CD4-positive, CD25-positive, alpha-beta regulatory T cell (primary cell): ENCODE data around the gene WNT7B. TPM values are rescaled to one million over a fixed set of nuclear protein-coding genes. Genes with fewer than 3 reads are reported as not detected.

Experiments
- ATAC-seq, 2 donors: fragments of 150-1000 bp; cut with Tn5 transposase; one replicate each; pipeline ENCODE4 v1.10.0; 2021; ENCODE audit warnings: low read depth in 2 of 2, moderate number of reproducible peaks in 2 of 2, moderate library complexity in 1 of 2
- DNase-seq, 3 donors: peaks; one replicate each; pipeline versions ENCODE4 v3.0.0 to v3.0.0-alpha.2; 2012 to 2022; ENCODE audit warnings: mixed read lengths in 1 of 3
- H3K27ac ChIP-seq: one replicate; pipeline ENCODE4 v1.7.0; 2013; ENCODE audit warnings: mild to moderate bottlenecking, low read length; ENCODE audit not compliant: insufficient read depth, poor library complexity, severe bottlenecking
- H3K27me3 ChIP-seq: one replicate; pipeline ENCODE4 v1.7.0; 2013; ENCODE audit warnings: low read length; ENCODE audit not compliant: control insufficient read depth, insufficient read depth
- H3K36me3 ChIP-seq: one replicate; pipeline ENCODE4 v1.7.0; 2013; ENCODE audit warnings: mild to moderate bottlenecking, low read length, moderate library complexity; ENCODE audit not compliant: control insufficient read depth, insufficient read depth
- H3K4me1 ChIP-seq: 2 replicates; pipeline ENCODE4 v1.7.0; 2013; ENCODE audit warnings: mild to moderate bottlenecking, low read length; ENCODE audit not compliant: insufficient read depth, control insufficient read depth, poor library complexity, severe bottlenecking
- H3K4me3 ChIP-seq: one replicate; pipeline ENCODE4 v1.7.0; 2013; ENCODE audit warnings: low read depth, mild to moderate bottlenecking, low read length, moderate library complexity
- H3K9me3 ChIP-seq, 2 experiments: 1 replicate in 1 of 2; 2 replicates in 1 of 2; pipeline ENCODE4 v1.7.0; 2013; ENCODE audit warnings: low read length in 2 of 2, mild to moderate bottlenecking in 1 of 2, moderate library complexity in 1 of 2; ENCODE audit not compliant: control insufficient read depth in 2 of 2
- H3K27ac Mint-ChIP-seq, 3 donors: one replicate each; pipeline ENCODE4 v1.8.0; 2020 to 2022; ENCODE audit warnings: mild to moderate bottlenecking in 3 of 3, mixed read lengths in 3 of 3, moderate library complexity in 2 of 3
- H3K27me3 Mint-ChIP-seq: one replicate; pipeline ENCODE4 v1.8.0; 2022; ENCODE audit warnings: mild to moderate bottlenecking, mixed read lengths
- H3K36me3 Mint-ChIP-seq: one replicate; pipeline ENCODE4 v1.8.0; 2020; ENCODE audit warnings: mixed read lengths
- H3K4me1 Mint-ChIP-seq, 4 donors: one replicate each; pipeline ENCODE4 v1.8.0; 2020 to 2022; ENCODE audit warnings: mixed read lengths in 4 of 4, mild to moderate bottlenecking in 1 of 4
- H3K4me3 Mint-ChIP-seq, 4 donors: one replicate each; pipeline ENCODE4 v1.8.0; 2020 to 2022; ENCODE audit warnings: mild to moderate bottlenecking in 4 of 4, mixed read lengths in 4 of 4, moderate library complexity in 3 of 4
- H3K9me3 Mint-ChIP-seq, 7 donors: one replicate each; pipeline ENCODE4 v1.8.0; 2020 to 2022; ENCODE audit warnings: mixed read lengths in 7 of 7, mild to moderate bottlenecking in 3 of 7, moderate library complexity in 2 of 7
- polyA plus RNA-seq, 4 donors: library from polyadenylated mRNA; unstranded; fragments of 300-500 nt; fragmentation: Illumina TruSeq; gene quantifications; one replicate each; pipeline ENCODE4 v1.2.3, GENCODE V29; 2021
- total RNA-seq: library from RNA; stranded (reverse); gene quantifications from one replicate; pipeline ENCODE4 v1.2.3, GENCODE V29; 2022

Gene WNT7B
- total and polyA plus RNA-seq, 5 donors from 2014 or later, result not detected

DNA sequence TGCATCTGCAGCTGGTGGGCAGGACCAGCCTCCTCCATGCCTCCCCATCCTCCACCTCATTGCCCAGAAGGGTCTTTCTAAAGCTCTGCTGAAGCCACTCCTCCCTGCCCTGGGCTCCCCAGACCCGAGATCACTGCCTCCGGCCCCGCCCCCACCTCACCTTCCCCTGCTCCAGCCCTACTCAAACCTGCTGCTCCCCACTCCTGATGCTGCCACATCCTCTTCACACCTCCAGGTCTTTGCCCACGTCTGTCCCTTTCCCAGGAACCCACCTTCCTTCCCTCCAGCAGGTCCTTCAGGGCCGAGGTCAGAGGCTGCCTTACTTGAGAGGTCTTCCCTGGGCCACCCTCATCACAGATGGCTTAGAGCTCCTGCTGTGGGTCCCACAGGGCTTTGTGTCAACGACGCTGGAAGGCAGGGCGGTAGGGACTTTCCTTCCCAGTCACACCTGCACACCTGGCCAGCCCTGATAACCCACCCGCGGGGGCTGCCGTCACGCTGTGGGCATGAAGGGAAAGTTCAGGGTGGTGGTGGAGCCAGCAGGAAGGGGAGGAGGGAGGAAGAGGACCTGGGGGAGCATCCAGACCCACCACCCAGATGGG is 11.9 kb downstream of the WNT7B start:
- H3K9me3 Mint-ChIP-seq, result no peaks in the 10 kb centered on the region
- Histone ChIP-seq H3K9me3 (no peaks in the 10 kb centered on the region), H3K4me3 (no peak overlapping the region), H3K27ac (no peak overlapping the region), H3K36me3 (no peaks in the 10 kb centered on the region), H3K4me1 (no peaks in the 10 kb centered on the region), H3K27me3 (no peaks in the 10 kb centered on the region)
- DNase-seq, result no peak
- peaks cover 14% of the 10 kb centered on the region for H3K27me3 Mint-ChIP-seq
- ATAC-seq, result no peak
- no peaks in the 10 kb centered on the region for H3K4me1 Mint-ChIP-seq
- H3K27ac Mint-ChIP-seq, result no peak overlapping the region
- H3K4me3 Mint-ChIP-seq, result no peak overlapping the region
- H3K36me3 Mint-ChIP-seq, result no peaks in the 10 kb centered on the region

GRCh38 chr22:45964372-45964771 is 12.6 kb downstream of the WNT7B start:
- Histone ChIP-seq H3K4me1 (no peaks in the 10 kb centered on the region), H3K27me3 (no peaks in the 10 kb centered on the region), H3K4me3 (no peak overlapping the region), H3K27ac (no peak overlapping the region), H3K36me3 (no peaks in the 10 kb centered on the region), H3K9me3 (no peaks in the 10 kb centered on the region)
- peaks cover 7% of the 10 kb centered on the region for H3K27me3 Mint-ChIP-seq
- H3K4me3 Mint-ChIP-seq, result no peak overlapping the region
- no peak overlapping the region for H3K27ac Mint-ChIP-seq
- ATAC-seq (no peak), DNase-seq (no peak)
- no peaks in the 10 kb centered on the region for H3K4me1 Mint-ChIP-seq
- no peaks in the 10 kb centered on the region for H3K9me3 Mint-ChIP-seq
- no peaks in the 10 kb centered on the region for H3K36me3 Mint-ChIP-seq

DNA sequence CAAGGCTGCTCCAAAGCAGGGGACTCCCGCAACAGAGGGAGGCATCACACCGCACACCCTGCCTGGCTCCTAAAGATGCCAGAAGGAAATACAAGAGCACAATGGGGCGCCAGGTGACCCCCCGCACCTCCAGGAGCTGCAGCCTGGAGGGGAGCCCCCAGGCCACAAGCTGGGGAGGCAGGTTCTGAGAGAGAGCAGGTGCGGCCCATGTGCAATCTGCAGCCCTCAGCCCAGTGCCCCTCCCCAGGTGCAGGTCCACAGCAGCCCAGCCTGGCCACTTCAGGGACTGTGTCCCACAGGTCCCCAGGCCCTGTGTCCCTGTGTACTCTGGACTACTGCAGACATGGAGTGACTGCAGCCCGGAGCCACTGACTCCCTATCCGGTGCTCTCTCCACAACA is 13.1 kb downstream of the WNT7B start:
- H3K27ac Mint-ChIP-seq, result no peak overlapping the region

DNA sequence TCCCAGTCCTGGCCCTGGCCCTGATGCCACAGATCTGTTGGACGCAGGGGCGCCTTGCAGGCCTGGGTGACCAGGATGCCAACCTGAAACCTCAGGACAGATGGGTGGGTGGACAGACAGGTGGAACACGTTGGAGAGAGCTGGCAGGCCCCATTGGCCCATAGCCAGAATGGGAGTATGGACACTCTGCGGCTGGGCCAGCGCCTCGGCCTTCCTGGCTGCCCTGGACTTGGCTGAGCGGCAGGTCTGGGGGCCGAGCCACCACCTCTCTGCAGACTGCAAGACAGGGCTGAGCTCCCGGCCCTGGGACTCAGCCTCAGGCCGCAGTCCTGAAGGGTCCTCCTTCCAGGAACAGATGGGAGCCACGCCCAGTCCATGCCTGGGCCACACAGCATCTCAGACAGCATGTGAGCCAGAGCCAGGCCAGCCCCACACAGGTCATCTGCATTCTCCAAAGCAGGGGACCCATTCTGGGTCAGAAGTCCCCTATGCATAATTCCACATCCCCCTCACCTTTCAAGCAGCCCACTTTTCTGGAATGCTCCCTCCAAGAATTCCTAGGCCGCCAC is 14.1 kb downstream of the WNT7B start:
- no peak for DNase-seq
- no peaks in the 10 kb centered on the region for H3K4me1 Mint-ChIP-seq
- no peak overlapping the region for H3K4me3 Mint-ChIP-seq
- Histone ChIP-seq H3K27me3 (no peaks in the 10 kb centered on the region), H3K4me3 (no peak overlapping the region), H3K4me1 (no peaks in the 10 kb centered on the region), H3K9me3 (no peaks in the 10 kb centered on the region), H3K36me3 (no peaks in the 10 kb centered on the region), H3K27ac (no peak overlapping the region)
- no peaks in the 10 kb centered on the region for H3K9me3 Mint-ChIP-seq
- no peaks in the 10 kb centered on the region for H3K36me3 Mint-ChIP-seq
- ATAC-seq, result no peak
- no peak overlapping the region for H3K27ac Mint-ChIP-seq
- H3K27me3 Mint-ChIP-seq, result no peaks in the 10 kb centered on the region

More for the DNA sequence above, 13.1 kb downstream of the WNT7B start:
- H3K27ac ChIP-seq, result no peak overlapping the region
- no peak for DNase-seq
- Mint-ChIP-seq H3K36me3 (no peaks in the 10 kb centered on the region), H3K4me1 (no peaks in the 10 kb centered on the region), H3K4me3 (no peak overlapping the region), H3K27me3 (peaks cover 6% of the 10 kb centered on the region), H3K9me3 (no peaks in the 10 kb centered on the region)
- no peaks in the 10 kb centered on the region for H3K4me1 ChIP-seq
- H3K36me3 ChIP-seq, result no peaks in the 10 kb centered on the region
- no peak overlapping the region for H3K4me3 ChIP-seq
- ATAC-seq, result no peak
- no peaks in the 10 kb centered on the region for H3K9me3 ChIP-seq
- H3K27me3 ChIP-seq, result no peaks in the 10 kb centered on the region

DNA sequence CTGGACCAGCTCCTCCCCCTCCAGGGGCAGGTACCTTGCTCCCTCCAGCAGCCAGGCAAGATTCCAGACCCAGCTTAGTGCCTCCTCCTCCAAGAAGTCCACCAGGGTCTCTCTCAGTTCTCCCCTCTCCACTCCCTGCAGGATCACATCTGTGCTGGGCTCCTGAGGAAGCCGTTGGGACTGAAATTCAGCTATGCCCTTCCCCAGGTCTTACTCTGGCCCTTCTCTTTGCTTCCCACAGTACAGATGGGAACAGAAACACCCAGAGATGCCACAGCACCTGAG is 14.6 kb downstream of the WNT7B start:
- DNase-seq, result no peak
- H3K4me3 ChIP-seq, result no peak overlapping the region
- no peak for ATAC-seq
- Mint-ChIP-seq H3K27ac (no peak overlapping the region), H3K9me3 (no peaks in the 10 kb centered on the region), H3K4me1 (no peaks in the 10 kb centered on the region), H3K27me3 (no peaks in the 10 kb centered on the region), H3K4me3 (no peak overlapping the region), H3K36me3 (no peaks in the 10 kb centered on the region)
- H3K27ac ChIP-seq, result no peak overlapping the region
- no peaks in the 10 kb centered on the region for H3K36me3 ChIP-seq
- H3K9me3 ChIP-seq, result no peaks in the 10 kb centered on the region
- no peaks in the 10 kb centered on the region for H3K4me1 ChIP-seq
- H3K27me3 ChIP-seq, result no peaks in the 10 kb centered on the region

GRCh38 chr22:45961679-45962433 is 15.1 kb downstream of the WNT7B start:
- H3K4me3 Mint-ChIP-seq, result no peak overlapping the region
- Histone ChIP-seq H3K27ac (no peak overlapping the region), H3K4me1 (no peaks in the 10 kb centered on the region), H3K27me3 (no peaks in the 10 kb centered on the region), H3K4me3 (no peak overlapping the region), H3K36me3 (no peaks in the 10 kb centered on the region), H3K9me3 (no peaks in the 10 kb centered on the region)
- no peaks in the 10 kb centered on the region for H3K27me3 Mint-ChIP-seq
- H3K36me3 Mint-ChIP-seq, result no peaks in the 10 kb centered on the region
- H3K4me1 Mint-ChIP-seq, result no peaks in the 10 kb centered on the region
- ATAC-seq (no peak), DNase-seq (no peak)
- H3K9me3 Mint-ChIP-seq, result no peaks in the 10 kb centered on the region
- no peak overlapping the region for H3K27ac Mint-ChIP-seq

GRCh38 chr22:45960477-45961386 is 16.2 kb downstream of the WNT7B start:
- H3K4me1 Mint-ChIP-seq, result no peaks in the 10 kb centered on the region
- peaks cover 0 to 2% (median 0%) of the 10 kb centered on the region in 7 donors for H3K9me3 Mint-ChIP-seq
- no peaks in the 10 kb centered on the region for H3K36me3 ChIP-seq
- no peak overlapping the region for H3K27ac Mint-ChIP-seq
- no peaks in the 10 kb centered on the region for H3K27me3 ChIP-seq
- no peaks in the 10 kb centered on the region for H3K4me1 ChIP-seq
- H3K36me3 Mint-ChIP-seq, result no peaks in the 10 kb centered on the region
- no peak overlapping the region for H3K27ac ChIP-seq
- H3K4me3 Mint-ChIP-seq, result no peak overlapping the region
- H3K4me3 ChIP-seq, result no peak overlapping the region
- DNase-seq (no peak), ATAC-seq (no peak)
- H3K9me3 ChIP-seq, result no peaks in the 10 kb centered on the region
- no peaks in the 10 kb centered on the region for H3K27me3 Mint-ChIP-seq
